ENCODE data around the gene DCST1.

Gene DCST1

DNA sequence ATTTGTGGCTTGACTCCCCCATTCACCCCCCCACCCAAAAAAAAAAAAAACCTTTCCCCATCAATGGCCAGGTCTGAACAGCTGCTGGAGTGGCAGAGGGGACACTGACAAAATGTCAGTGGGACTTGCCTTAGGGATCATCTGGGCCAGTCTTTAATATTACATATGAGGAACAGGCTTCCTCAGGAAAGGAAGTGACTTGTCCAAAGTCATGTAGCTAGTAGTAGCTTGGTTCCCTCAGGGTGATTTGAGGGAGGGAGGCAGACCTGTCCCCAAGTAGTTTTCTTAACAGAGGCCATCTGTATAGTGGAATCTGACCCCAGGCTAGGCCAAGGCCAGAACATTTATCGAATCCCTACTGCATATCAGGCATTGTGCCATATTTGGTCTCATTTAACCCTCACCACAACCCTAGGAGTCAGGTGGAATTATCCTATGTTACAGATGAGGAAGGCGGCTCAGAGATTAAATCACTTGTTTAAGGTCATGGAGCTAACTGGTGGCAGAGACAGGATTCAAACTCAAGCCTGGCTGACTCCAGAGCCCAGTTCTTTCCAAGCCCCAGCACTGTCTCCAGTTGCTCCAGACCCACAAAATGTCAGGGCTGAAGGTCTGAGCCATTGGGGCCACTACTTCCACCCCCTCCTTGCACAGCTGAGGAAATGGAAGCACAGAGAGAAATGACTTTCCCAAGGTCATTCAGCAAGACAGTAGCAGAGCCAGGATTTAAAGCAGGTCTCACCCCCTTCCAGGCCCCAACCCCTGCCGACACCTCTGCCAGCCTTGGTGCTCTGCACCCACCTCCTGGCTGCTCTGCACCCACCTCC is 20.6 kb upstream of the DCST1 start:
- no peak for DNase-seq (ENCODE audit: extremely low read depth in 1 of 2, low read depth in 1 of 2)

DNA sequence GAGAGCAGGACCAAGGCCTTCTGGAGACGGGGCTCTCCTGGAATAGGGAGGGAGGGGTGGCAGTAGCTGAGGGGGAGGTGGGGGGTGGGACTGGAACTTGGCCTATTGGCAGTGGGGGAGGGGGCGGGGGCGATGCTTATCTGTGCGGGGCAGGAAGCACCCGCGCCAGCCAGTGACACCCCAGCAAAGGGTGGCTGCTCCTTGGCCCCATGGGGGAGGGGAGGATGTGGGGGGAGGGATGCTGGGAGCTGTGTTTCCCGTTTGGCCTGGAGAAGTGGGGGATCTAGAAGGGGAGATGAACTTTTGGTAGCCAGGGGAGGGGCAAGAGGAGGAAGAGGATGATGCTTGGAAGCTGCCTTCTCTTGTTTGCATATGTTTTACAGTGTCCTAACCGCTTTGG is 20.0 kb upstream of the DCST1 start:
- no peak for DNase-seq (ENCODE audit: extremely low read depth in 1 of 2, low read depth in 1 of 2)

DNA sequence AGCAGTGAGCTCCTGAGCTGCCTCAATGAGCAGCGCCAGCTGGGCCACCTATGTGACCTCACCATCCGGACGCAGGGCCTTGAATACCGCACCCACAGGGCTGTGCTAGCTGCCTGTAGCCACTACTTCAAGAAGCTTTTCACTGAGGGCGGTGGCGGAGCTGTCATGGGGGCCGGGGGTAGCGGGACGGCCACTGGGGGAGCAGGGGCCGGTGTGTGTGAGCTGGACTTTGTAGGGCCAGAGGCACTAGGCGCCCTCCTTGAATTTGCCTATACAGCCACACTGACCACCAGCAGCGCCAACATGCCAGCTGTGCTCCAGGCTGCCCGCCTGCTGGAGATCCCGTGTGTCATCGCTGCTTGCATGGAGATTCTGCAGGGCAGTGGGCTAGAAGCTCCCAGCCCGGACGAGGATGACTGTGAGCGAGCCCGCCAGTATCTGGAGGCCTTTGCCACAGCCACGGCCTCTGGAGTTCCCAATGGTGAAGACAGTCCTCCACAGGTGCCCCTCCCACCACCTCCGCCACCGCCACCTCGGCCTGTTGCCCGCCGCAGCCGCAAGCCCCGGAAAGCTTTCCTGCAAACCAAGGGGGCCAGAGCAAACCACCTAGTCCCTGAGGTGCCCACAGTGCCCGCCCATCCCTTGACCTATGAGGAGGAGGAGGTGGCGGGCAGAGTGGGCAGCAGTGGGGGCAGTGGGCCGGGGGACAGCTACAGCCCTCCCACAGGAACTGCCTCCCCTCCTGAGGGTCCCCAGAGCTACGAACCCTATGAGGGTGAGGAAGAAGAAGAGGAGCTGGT is 18.7 kb upstream of the DCST1 start:
- DNase-seq (ENCODE audit: extremely low read depth in 1 of 2, low read depth in 1 of 2) = no peak

DNA sequence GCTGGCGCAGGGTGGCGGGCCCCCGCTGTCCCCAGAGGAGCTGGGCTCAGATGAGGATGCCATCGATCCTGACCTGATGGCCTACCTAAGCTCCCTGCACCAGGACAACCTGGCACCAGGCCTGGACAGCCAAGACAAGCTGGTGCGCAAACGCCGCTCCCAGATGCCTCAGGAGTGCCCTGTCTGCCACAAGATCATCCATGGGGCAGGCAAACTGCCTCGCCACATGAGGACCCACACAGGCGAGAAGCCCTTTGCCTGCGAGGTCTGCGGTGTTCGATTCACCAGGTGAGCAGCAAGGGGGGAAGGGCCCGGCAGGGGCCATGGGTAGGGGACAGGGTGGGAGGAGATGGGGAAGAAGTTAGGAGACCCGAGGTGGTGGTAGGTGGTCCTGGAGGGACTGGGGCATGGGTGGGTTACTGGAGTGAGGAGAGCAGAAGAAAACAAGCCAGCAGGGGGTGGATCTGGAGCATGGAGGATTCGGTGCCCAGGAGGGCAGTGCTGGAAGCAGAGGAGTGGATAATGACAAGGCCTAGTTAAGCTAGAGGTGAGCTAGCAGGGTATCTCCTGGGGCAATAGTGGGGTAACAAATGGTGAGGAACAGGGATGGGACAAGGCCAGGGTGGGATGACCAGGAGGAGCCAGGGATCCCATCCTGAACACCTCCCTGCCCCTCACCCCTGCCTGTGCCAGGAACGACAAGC is 17.9 kb upstream of the DCST1 start:
- DNase-seq (ENCODE audit: extremely low read depth in 1 of 2, low read depth in 1 of 2) = no peak

DNA sequence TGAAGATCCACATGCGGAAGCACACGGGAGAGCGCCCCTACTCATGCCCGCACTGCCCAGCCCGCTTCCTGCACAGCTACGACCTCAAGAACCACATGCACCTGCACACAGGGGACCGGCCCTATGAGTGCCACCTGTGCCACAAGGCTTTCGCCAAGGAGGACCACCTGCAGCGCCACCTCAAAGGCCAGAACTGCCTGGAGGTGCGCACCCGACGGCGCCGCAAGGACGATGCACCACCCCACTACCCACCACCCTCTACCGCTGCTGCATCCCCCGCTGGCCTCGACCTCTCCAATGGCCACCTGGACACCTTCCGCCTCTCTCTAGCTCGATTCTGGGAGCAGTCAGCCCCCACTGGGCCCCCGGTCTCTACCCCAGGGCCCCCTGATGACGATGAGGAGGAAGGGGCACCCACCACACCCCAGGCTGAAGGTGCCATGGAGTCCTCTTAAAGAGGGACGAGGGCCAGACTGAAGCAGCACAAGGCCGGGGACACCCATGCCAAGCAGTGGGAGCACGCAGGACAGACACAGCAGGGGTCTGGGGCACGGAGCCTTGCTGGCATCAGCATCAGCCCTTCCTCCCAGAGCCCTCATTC is 17.3 kb upstream of the DCST1 start:
- DNase-seq (ENCODE audit: extremely low read depth in 1 of 2, low read depth in 1 of 2) = no peak

DNA sequence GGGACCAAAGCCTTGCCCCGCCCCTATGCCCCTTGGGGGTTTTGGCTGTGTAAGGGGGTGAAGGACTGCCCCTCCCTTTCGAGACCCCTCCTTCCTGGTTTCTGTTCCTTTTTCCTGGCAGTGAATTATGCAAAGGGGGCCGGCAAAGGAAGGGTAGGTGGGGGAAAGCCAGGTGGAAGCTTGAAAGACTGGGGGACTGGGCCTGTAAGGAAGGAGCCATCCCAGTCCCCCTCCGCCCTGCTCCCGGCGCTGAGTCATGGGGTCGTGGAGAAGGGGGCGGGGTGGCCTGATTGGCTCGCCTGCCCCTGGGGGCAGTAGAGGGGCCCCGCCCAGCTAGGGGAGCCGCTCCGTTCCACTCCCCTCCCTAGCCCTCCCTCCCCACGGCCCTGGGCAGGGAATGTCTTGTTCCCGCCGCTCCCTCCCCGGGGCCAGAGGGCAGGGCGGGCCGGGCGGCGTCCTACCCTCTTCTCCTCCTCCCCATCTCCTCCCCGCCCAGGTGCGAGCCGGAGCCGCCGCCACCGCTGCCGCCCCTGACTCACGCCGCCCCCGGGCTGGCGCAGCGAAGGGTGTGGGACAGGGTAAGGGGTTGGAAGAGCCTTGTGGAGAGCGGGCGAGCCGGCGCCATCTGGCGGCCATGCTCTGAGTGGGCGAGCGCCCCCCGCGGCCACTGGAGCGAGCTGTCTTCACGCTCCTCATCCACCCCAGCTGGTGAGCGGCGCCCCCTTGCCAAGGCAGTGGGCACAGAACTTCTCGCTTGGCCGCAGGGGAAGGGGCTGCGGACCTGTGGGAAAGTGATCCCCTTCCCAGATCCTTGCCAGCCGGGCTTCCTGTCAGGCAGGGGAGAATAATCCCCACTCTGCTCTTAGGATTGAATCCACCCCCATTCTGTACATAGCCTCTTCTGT is 16.3 kb upstream of the DCST1 start:
- DNase-seq (ENCODE audit: extremely low read depth in 1 of 2, low read depth in 1 of 2) = peak; percentile 86 to 87

DNA sequence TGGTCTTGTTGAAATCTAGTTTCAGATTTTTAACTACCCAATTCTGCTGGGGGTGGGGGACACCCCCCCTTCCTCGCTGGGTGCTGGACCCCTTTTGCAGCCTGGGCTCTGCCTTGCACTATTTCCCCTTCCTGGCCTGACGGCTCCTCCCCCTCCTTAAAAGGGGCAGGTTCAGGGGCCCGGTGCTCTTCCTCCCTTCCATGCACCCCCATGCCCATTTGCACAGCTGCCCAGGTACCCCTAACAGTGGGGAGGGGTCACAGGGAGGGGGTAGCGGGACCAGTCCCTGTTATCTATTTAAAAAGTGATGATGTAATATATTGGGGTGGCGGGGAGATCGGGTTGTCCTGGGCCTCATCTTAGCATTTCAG is 15.7 kb upstream of the DCST1 start:
- DNase-seq (ENCODE audit: extremely low read depth in 1 of 2, low read depth in 1 of 2) = no peak

DNA sequence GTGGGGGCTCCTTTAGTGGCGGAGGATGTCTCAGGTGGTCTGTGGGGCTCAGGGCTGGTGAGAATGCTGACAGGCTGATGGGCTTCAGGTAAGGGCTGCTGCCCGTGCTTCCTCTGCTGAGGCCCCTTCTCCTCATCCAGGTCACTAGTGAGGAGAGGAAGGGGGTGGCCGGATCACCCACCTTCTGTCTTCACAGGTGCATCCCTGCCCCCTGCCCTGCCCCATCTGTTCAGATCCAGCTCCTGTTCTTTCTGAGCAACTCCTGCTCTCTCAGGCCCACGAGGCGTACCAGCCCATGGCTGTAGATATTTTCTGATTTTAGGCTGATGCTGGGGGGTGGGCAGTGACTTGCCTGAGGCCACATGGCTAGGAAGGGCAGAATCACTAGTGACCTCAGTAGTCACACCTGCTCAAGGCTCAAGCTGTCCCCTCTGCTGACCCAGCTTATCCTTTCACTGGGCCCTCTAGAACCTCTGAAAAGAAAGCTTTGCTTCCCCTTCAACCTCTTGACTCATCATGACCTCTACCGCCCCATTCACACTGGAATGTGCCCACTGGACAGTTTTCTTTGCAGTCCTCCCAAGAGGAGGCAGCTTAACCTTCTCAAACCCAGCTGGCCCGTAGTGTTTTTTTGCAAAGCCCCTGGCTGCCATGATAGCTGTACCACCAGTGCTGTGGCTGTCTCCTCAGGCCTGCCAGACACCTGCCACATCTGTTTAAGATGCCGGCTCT is 14.8 kb upstream of the DCST1 start:
- DNase-seq (ENCODE audit: extremely low read depth in 1 of 2, low read depth in 1 of 2) = no peak

- no peak for DNase-seq (ENCODE audit: extremely low read depth in 1 of 2, low read depth in 1 of 2)
Measured at GRCh38 chr1:155019377-155020245, 14.0 kb upstream of the DCST1 start.

- DNase-seq (ENCODE audit: extremely low read depth in 1 of 2, low read depth in 1 of 2) = no peak
Measured at GRCh38 chr1:155022136-155022926, 11.3 kb upstream of the DCST1 start.

DNA sequence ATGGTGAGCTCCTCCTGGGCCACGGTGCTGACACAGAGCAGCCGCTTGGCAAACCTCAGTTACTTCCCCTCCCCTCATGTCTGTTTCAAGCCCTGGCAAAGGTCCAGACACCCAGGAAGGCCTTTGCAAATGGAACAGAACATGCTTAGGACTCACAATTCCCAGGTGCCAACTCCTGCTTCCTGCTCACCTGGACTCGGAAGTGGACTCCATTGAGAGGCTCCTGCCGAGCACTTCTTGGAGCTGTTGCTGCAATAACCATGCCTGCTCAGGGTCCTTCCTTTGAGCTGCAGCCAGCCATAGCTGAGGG is 10.7 kb upstream of the DCST1 start:
- DNase-seq (ENCODE audit: extremely low read depth in 1 of 2, low read depth in 1 of 2) = no peak

DNA sequence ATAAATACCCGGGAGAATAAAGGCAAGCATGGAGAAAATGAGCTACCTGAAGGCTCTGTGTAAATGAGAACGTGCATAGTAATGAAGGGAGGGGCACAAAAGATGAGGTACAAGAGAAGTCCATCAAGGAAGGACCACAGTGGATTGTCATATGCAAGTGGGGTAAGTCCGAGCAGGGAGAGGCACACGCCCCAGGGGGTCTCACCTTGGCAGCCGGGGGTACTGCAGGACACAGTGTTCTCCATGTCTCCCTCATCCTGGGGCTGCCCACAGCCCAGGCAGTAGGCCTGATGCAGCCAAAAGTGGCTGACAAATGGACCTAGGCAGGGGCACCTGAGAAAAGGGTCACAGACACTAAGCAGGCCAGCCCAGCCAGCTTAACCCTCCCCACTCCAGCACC is 10.0 kb upstream of the DCST1 start:
- no peak for DNase-seq (ENCODE audit: extremely low read depth in 1 of 2, low read depth in 1 of 2)

DNA sequence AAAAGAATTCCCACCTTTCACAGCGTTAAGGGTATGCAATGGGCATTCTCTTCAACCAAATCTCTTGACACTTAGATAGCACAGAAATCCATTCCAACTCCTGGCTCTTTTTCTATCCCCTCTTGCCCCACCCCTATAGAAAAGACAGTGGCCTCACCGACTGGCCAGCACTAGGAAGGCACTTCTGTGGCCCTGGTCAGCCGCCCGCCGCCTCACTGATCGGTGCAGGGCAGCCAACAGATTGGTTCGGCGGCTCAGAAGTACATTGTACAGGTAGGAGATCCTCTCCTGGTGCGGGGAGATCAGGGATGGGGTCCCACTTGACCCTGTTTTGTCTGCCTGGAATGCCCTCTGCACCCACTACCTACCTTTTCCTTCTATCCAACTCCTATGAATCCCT is 9.3 kb upstream of the DCST1 start:
- no peak for DNase-seq (ENCODE audit: extremely low read depth in 1 of 2, low read depth in 1 of 2)

DNA sequence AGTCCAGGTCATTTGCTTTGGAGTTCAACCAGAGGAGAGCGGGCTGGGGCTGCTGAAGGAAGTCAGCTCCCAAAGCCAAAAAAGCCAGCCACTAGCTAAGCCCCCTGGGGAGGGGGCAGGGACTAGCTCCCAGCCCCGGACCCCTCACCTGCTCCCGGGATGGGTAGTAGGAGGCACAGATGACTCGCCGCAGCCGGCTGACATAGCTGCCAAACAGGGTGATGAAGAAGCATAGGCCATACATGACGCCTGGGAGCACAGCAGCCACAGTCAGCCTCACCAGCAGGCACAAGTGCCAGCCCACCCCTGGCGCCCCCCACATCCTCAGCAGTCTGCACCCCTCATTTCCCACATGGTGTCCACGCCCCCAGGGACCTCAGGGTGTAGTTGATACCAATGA is 7.5 kb upstream of the DCST1 start:
- DNase-seq (ENCODE audit: extremely low read depth in 1 of 2, low read depth in 1 of 2) = no peak

GRCh38 chr1:155026588-155026987 is 7.0 kb upstream of the DCST1 start:
- DNase-seq (ENCODE audit: extremely low read depth in 1 of 2, low read depth in 1 of 2) = no peak

GRCh38 chr1:155029513-155030242 is 3.9 kb upstream of the DCST1 start:
- no peak for DNase-seq (ENCODE audit: extremely low read depth in 1 of 2, low read depth in 1 of 2)

DNA sequence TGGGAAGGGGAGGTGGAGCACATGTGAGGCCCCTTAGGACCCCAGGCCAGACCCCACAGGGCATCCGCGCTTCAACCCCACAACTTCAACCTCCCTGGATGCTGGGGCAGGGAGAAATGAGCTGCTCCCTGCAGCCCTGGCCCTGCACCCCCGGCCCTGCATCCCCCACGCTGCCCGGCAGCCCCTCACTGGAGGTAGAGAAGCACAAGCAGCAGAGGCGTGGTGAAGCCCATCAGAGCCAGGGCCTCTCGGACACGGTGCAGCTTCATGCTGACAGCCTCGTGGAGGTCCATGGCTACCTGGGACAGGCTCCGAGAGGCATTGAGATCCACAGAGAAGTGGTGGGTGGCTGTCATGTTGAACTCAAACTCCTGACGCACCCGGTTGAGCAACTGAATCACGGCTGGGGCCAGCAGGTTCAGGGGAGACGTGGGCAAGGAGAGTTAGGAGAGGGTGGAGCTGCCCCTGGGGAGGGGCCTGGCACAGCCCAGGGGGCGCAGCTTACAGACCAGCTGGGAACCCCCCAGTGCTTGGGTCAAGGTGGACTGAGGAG is 3.3 kb upstream of the DCST1 start:
- no peak for DNase-seq (ENCODE audit: extremely low read depth in 1 of 2, low read depth in 1 of 2)
